RWPE2 (cell line): ENCODE data around the gene MCF2L.
A peak's percentile ranks its signal among the peaks of the same experiment; 100 is the strongest.

ENCODE experiments used
- ATAC-seq: fragments of 200-7000 bp; cut with Tn5 transposase; 3 replicates; pipeline ENCODE4 v1.9.1; 2021; ENCODE audit warnings: low read depth
- DNase-seq: peaks from one replicate; pipeline ENCODE4 v3.0.0-alpha.2; 2020; ENCODE audit warnings: low spot score
- H3K27ac ChIP-seq: fragments of 450-650 bp; 2 replicates; pipeline ENCODE4 v1.5.1; 2017; ENCODE audit warnings: mild to moderate bottlenecking; ENCODE audit not compliant: poor library complexity, severe bottlenecking
- H3K27me3 ChIP-seq: fragments of 250-450 bp; sonication (Bioruptor Pico); 2 replicates; pipeline ENCODE4 v1.5.1; 2021; ENCODE audit warnings: mild to moderate bottlenecking, moderate library complexity; ENCODE audit not compliant: insufficient read depth, poor library complexity, severe bottlenecking
- H3K36me3 ChIP-seq: fragments of 250-450 bp; sonication (Bioruptor Pico); 2 replicates; pipeline ENCODE4 v1.5.1; 2020; ENCODE audit warnings: low read depth, mild to moderate bottlenecking, moderate library complexity
- H3K4me1 ChIP-seq: fragments of 250-450 bp; sonication (Bioruptor Pico); 2 replicates; pipeline ENCODE4 v1.5.1; 2021; ENCODE audit warnings: mild to moderate bottlenecking, moderate library complexity; ENCODE audit not compliant: insufficient read depth, poor library complexity, severe bottlenecking
- H3K4me3 ChIP-seq: fragments of 250-450 bp; sonication (Bioruptor Pico); 2 replicates; pipeline ENCODE4 v1.5.1; 2021; ENCODE audit warnings: mild to moderate bottlenecking, moderate library complexity; ENCODE audit not compliant: severe bottlenecking
- H3K9me3 ChIP-seq: fragments of 250-450 bp; sonication (Bioruptor Pico); 2 replicates; pipeline ENCODE4 v1.5.1; 2021; ENCODE audit warnings: mild to moderate bottlenecking, moderate library complexity; ENCODE audit not compliant: severe bottlenecking
- CTCF ChIP-seq: fragments of 450-650 bp; IDR thresholded peaks from one replicate; pipeline ENCODE4 v1.5.1; 2017; ENCODE audit warnings: mild to moderate bottlenecking, moderate library complexity; ENCODE audit not compliant: poor library complexity, severe bottlenecking

The MCF2L gene

DNA sequence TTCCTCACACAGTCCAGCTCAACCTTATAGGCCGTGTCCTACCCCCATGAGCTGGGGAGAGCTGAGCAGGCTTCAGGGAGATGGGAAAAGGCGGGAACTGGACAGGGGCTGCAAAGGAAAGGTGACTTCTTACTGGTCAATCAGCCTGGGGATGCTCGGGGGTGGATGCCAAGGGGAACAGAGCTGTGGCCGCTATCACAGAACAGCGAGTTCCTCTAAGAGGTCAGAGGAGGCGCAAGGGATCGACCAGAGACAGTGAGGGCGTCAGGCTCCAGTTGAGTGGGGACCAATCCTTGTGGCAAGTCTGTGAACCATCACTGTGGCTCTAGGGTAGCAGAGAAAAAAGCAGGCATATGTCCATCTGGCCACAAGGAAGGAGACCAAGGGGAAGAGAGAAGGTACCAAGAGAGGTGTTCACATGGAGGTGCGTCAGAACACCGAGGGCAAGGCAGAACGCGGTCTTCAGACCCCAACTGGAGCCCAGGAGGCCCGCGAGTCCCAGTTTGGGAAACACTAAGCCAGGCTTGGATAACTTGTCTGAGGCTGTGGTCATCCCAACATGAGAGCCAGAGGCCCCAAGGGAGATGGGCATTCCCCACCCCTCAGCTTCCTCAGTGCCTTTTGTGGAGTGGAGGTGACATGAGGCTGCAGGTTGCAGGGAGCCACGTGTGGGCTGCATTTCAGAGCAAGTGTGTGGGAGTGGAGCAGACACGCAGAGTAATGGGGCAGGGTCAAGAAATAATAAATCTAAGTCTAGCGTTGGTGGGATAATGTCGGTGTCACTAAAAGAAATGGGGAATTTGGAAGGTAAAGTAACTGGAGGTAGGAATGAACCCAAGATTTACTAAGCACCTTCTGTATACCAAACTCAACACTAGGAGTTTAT is 157.5 kb downstream of the MCF2L start:
- H3K27ac ChIP-seq, result no peak overlapping the region
- H3K4me3 ChIP-seq, result no peak overlapping the region
- peaks cover 3% of the 10 kb centered on the region for H3K27me3 ChIP-seq
- no peak for ATAC-seq
- no peak for DNase-seq
- TF ChIP-seq CTCF, result no peak
- no peaks in the 10 kb centered on the region for H3K9me3 ChIP-seq
- H3K36me3 ChIP-seq, result no peaks in the 10 kb centered on the region
- H3K4me1 ChIP-seq, result no peaks in the 10 kb centered on the region

- peaks cover 1% of the 10 kb centered on the region for H3K9me3 ChIP-seq
- ATAC-seq (no peak), DNase-seq (no peak)
- TF ChIP-seq CTCF, result no peak
- no peaks in the 10 kb centered on the region for H3K4me1 ChIP-seq
- H3K4me3 ChIP-seq, result no peak overlapping the region
- H3K36me3 ChIP-seq, result no peaks in the 10 kb centered on the region
- H3K27ac ChIP-seq, result no peak overlapping the region
- H3K27me3 ChIP-seq, result peaks cover 15% of the 10 kb centered on the region
Measured at GRCh38 chr13:113129480-113129879, 160.5 kb downstream of the MCF2L start.

DNA sequence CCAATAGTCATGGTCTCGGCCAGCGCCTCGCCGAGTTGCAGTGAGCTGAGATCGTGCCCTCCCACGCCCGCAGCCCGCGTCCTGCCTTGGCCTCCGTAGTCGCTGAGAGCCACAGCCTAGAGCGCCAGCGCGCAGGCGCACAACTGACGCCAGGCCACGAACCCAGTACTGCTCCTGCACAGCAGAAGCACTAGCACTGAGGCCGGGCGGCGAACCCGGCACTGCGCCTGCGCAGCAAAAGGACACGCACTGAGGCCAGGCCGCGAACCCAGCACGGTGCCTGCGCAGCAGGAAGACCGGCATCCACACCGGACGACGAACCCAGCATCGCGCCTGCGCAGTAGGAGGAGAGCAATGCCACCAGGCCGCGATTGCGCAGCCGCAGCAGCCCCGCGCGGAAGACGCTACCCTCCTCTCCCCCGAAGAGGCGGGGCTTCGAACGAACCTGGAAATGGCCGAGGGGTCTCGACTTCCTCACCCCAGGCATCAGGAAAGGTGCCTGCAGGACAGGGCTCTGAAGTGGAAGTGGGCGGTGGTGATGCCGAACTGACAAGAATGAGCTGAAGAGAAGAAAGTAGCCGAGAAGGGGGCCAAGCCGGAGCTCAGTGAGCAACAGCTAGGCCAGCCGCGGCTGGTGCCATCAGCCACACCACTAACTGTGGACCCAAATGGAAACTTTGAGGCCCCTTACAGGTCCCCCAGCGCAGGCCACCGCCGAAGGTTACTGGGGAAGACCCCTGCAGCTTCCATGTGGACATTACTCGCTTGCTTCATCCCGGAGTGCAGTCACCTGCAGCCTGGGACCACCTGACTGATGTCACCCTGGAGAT is 161.1 kb downstream of the MCF2L start:
- 0 out of 3 replicates have a peak, but pooled peaks have one; percentile 25 for ATAC-seq

DNA sequence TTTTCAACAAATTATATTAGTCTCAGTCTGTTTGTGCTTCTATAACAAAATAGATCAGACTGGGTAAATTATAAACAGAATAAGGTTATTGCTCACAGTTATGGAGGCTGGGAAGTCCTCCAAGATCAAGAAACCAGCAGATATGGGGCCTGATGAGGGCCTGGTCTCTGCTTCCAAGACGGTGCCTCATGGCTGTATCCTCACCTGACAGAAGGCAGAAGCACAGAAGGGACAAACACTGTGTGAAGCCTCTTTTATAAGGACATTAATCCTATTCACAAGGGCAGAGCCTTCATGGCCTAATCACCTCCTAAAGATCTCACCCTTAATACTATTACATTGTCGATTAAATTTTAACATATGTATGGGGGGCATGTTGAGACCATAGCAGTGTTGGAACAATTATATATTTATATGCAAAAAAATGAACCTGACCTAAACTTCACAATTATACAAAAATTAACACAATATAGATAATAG is 166.3 kb downstream of the MCF2L start:
- ATAC-seq (no peak), DNase-seq (no peak)
- Histone ChIP-seq H3K4me3 (no peak overlapping the region), H3K4me1 (no peaks in the 10 kb centered on the region), H3K27ac (no peak overlapping the region), H3K27me3 (peaks cover 15% of the 10 kb centered on the region), H3K36me3 (no peaks in the 10 kb centered on the region), H3K9me3 (peaks cover 1% of the 10 kb centered on the region)
- no peak for TF ChIP-seq CTCF

More for the DNA sequence above, 161.1 kb downstream of the MCF2L start:
- Histone ChIP-seq H3K4me1 (no peaks in the 10 kb centered on the region), H3K9me3 (peaks cover 1% of the 10 kb centered on the region), H3K27me3 (peaks cover 15% of the 10 kb centered on the region), H3K4me3 (peak overlapping the region; percentile 11), H3K36me3 (no peaks in the 10 kb centered on the region), H3K27ac (no peak overlapping the region)
- no peak for TF ChIP-seq CTCF
- no peak for DNase-seq
